Frontal cortex (tissue), 4 donors: ENCODE results near the gene LIN7A. TPM values are rescaled to one million over a fixed set of nuclear protein-coding genes. Genes with fewer than 3 reads are reported as not detected.
"Not testable (repeated sequence)": the region's sequence is repeated elsewhere in the genome, so short reads cannot be mapped to it uniquely, and the experiment has no call there.

Experiments
- DNase-seq, 2 donors: peaks; one replicate each; pipeline ENCODE4 v3.0.0; 2012; ENCODE audit warnings: low spot score in 2 of 2
- FAIRE-seq: peaks from 2 replicates; lab custom pipeline; 2012; peaks lifted over from hg19 to GRCh38; lab: Jason Lieb, UNC
- total RNA-seq: library from RNA; depleted of rRNA; stranded (reverse); fragments of >200 nt; gene quantifications from one replicate; pipeline ENCODE4 v1.2.3, GENCODE V29; 2014
- donor health status: control.
- donor health status: control.
- donor health status: control.

The LIN7A gene
- total RNA-seq, 1 donor from 2014 or later = 44.4 TPM

DNA sequence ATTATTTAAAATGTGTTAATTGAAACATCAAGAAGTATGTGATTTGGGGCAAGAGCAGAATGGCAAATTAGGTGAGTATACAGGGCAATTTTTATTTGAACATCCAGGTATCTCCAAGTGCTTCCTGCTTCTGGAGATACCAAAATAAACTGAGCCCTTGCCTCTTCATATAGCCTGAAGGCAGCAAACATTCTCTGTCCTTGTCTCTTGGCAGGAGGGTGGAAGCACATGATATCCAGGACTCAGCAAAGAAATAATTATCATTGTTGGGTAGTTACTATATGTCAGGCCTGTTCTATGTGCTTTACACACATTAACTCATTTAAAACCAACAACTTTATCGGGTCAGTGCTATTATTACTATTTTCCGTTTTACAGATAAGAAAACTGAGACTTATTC, 12.5 kb downstream of the LIN7A start:
- no peak for FAIRE-seq
- no peak for DNase-seq

- DNase-seq (no peak), FAIRE-seq (no peak)
Measured at GRCh38 chr12:80924437-80924836, 13.3 kb downstream of the LIN7A start.

DNA sequence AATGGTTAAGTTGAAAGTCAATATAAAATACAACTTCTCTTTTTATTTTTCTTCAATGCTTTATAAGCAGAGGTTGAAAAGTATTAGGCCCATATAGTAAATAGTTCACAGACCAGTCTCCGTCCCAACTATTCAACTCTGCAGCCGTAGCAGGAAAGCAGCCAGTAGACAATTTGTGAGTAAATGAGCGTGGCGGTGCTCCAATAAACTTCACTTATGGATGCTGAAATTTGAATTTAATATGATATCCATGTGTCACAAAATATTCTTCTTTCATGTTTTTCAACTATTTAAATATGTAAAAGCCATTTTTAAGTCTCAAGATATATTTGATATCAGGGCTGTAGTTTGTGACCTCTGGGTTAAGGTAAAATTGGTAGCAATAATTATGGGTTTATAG, 17.7 kb downstream of the LIN7A start:
- FAIRE-seq (no peak), DNase-seq (no peak)

DNA sequence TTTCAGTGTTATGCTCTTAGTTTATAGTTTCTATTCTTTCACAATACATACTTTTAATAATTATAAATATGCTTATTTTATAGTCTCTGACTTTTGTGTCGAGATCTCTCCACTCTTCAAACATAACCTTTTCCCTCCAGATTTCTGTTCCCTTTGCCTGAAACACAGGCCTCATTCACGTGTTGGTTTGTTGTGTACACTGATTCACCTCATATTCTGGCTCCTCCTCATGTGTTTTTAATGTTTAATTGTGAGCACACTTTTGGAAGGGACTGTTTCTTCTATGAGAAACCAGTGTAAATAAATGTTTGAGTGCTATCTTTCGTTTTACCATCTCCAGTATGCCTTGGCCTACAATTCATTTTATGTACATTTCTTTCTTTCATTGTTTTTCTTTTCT, 20.1 kb downstream of the LIN7A start:
- no peak for DNase-seq
- no peak for FAIRE-seq

DNA sequence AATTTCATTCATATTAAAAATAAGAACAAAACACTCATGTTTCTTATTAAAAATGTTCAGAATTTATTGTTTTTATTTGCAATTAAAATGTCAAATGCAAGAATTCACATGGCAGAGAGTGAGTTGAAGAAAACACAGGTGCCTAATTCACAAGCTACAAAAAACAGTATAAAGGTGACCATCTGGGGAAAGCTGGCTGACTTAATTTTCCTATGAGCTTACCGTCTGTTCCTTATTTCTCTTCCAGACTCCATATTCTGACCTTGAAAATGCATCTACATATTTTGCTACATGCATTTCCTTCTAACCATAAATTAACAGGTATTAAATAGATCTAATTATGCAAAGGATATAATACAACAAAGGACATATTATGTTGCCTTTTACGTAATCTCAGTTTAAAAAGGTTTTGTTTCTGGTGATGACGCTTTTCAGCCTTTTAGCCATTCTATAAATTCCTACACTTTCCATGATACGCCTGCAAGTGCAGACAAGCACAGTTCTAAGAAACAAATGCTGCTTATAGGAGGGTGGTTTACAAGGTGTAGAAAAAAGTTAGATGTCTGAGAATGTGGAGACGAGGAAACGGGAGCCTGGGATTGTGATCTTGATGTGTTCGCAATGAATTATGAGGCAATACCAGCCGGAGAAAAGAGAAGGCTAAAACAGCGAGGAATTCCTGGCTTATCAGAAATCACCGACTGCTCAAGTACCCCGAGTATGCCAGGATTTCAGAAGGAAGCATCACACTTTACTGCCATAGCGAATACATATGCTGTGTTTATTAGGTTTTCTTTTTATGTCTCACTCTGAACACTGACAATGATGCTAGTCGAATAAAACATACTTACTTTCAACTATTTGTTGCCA, 24.6 kb downstream of the LIN7A start:
- DNase-seq (no peak), FAIRE-seq (no peak)

DNA sequence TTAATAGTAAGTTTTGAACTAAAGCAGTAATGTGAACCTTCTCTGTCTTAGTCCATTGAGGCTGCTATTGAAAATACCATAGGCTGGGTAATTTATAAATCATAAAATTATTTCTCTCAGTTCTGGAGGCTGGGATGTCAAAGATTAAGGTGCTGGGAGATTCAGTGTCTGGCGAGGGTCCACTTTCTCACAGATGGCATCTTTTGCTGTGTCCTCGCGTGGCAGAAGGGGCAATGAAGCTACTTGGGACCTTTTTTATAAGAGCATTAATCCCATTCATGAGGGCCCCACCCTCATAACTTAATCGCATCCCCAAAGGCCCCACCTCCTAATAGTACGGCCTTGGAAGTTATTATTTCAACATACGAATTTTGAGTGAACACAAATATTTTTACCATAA, 28.4 kb downstream of the LIN7A start:
- FAIRE-seq = no peak

DNA sequence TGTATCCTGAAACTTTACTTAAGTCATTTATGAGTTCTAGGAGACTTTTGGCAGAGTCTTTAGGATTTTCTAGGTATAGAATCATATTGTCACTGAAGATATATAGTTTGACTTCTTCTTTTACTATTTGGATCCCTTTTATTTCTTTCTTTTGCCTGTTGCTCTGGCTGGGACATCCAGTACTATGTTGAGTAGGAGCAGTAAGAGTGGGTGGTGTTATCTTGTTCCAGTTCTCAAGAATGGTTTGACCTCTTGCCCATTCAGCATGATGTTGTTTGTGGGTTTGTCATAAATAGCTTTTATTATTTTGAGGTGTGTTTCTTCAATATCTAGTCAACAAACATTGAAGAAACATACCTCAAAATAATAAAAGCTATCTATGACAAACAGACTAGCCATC, 35.0 kb downstream of the LIN7A start:
- FAIRE-seq (no peak), DNase-seq (no peak)

More for the DNA sequence above, 28.4 kb downstream of the LIN7A start:
- DNase-seq = no peak

DNA sequence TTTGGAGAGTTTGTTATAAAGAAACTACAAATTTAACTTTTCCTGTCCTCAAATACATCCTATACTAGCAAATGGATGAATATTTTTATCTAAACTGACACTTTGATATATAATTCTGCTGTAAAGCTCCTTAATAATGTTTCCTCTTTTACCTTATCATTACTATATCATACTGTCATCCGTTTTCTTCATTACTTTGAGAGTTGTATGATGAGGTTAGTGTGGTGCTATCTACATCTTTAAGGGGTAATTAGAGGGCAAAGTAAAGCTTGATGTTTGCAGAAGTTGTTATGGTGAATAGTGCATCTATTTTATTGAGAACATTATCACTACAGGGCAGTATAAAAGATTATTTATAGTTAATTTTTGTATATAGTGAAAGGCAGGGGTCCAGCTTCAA, 36.1 kb downstream of the LIN7A start:
- no peak for FAIRE-seq
- no peak for DNase-seq

GRCh38 chr12:80895240-80895639, 42.5 kb downstream of the LIN7A start:
- FAIRE-seq (no peak), DNase-seq (no peak)

- no peak for FAIRE-seq
- no peak for DNase-seq
Measured at GRCh38 chr12:80894179-80894578, 43.6 kb downstream of the LIN7A start.

DNA sequence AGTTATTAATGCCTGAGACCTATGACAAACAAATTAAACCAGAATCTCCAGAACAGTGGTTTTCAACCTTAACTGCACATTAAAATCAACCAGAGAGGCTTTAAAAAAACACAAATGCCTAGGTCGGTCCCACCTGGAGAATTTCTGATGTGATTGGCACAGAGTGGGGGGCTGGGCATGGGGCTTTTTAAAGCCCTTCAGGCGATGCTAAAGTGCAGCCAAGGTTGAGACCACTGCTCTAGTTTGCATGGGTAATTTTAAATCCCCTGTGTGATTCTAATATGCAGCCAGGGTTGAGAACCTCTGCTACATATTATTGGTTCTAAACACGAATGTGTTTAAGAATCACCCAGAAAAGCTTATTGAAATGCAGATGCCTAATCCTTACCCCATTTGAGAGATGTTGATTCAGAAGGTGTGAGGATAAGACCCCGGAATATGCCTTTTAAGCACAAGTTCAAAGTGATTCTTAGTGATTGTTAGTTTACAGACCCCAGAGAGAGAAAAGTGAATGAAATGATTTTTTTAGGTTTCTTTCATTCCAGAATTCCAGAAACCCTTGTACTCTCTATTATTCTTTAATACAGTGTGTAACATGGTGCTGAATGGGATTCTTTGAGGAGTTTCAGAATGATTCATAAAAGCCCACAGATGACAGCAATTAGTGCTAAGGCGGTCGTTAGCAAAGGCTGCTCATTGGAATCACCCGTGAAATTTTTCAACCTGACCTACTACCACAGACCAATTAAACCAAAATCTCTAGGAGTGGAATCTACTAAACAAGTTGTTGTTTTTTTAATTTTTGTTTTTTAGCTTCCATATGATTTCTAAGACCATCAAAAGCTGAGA, 44.9 kb downstream of the LIN7A start:
- DNase-seq (no peak), FAIRE-seq (no peak)

DNA sequence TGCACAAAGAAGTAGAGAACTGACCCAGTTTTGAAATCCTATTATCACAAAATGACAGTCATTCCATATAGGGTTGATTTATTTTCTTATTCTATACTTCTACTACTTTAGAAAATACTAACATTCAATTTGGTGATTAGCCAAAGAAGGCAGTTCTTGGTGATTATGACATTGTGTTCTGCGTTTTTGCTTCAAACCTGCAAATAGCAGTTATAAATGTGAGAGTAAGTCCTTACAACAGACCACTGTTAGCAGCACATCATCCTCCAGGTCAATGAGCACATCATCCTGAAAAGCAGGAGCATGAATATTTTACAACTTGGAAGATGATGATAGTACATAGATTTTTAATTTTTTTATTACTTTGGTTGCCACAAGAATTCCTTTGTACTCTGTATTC, 53.1 kb downstream of the LIN7A start:
- no peak for DNase-seq
- FAIRE-seq = no peak

GRCh38 chr12:80881106-80881505, 56.6 kb downstream of the LIN7A start:
- DNase-seq (no peak), FAIRE-seq (no peak)

- FAIRE-seq = not testable (repeated sequence)
Measured at GRCh38 chr12:80878452-80878851, 59.3 kb downstream of the LIN7A start.

GRCh38 chr12:80877721-80878265, 59.9 kb downstream of the LIN7A start:
- DNase-seq = no peak
- no peak for FAIRE-seq

More at GRCh38 chr12:80878452-80878851, 59.3 kb downstream of the LIN7A start:
- not testable (repeated sequence) for DNase-seq

GRCh38 chr12:80872053-80872452, 65.7 kb downstream of the LIN7A start:
- no peak for FAIRE-seq
- DNase-seq = no peak

- FAIRE-seq (no peak), DNase-seq (no peak)
Measured at GRCh38 chr12:80869264-80869663, 68.5 kb downstream of the LIN7A start.

GRCh38 chr12:80868576-80868975, 69.2 kb downstream of the LIN7A start:
- FAIRE-seq (no peak), DNase-seq (no peak)

GRCh38 chr12:80867941-80868340, 69.8 kb downstream of the LIN7A start:
- FAIRE-seq (no peak), DNase-seq (no peak)

- no peak for DNase-seq
Measured at GRCh38 chr12:80864046-80864735, 73.5 kb downstream of the LIN7A start.

More at GRCh38 chr12:80864046-80864735, 73.5 kb downstream of the LIN7A start:
- no peak for FAIRE-seq
